ENCODE measurements around the gene KANSL2.
"Not testable (repeated sequence)": the region's sequence is repeated elsewhere in the genome, so short reads cannot be mapped to it uniquely, and the experiment has no call there.

Gene KANSL2

GRCh38 chr12:48627556-48627955 is 54.5 kb downstream of the KANSL2 start:
- H3K4me1 ChIP-seq (ENCODE audit: insufficient read depth, low read length): no peaks in the 10 kb centered on the region

GRCh38 chr12:48622997-48623396 is 59.0 kb downstream of the KANSL2 start:
- H2AFZ ChIP-seq (ENCODE audit: low read depth, low read length); H3K9me3 ChIP-seq (ENCODE audit: low read length); H3K4me1 ChIP-seq (ENCODE audit: insufficient read depth, low read length); H3K36me3 ChIP-seq (ENCODE audit: insufficient read depth, low read length); H3K27me3 ChIP-seq (ENCODE audit: insufficient read depth, low read length); H3K4me3 ChIP-seq (ENCODE audit: low read length): not testable (repeated sequence)

More at GRCh38 chr12:48627556-48627955, 54.5 kb downstream of the KANSL2 start:
- no peak overlapping the region for H3K4me3 ChIP-seq (ENCODE audit: low read length)
- H3K36me3 ChIP-seq (ENCODE audit: insufficient read depth, low read length): no peaks in the 10 kb centered on the region
- no peaks in the 10 kb centered on the region for H3K9me3 ChIP-seq (ENCODE audit: low read length)
- H3K27me3 ChIP-seq (ENCODE audit: insufficient read depth, low read length): no peaks in the 10 kb centered on the region
- no peak overlapping the region for H2AFZ ChIP-seq (ENCODE audit: low read depth, low read length)

- Histone ChIP-seq H2AFZ (ENCODE audit: low read depth, low read length) (peak overlapping the region; percentile 20), H3K36me3 (ENCODE audit: insufficient read depth, low read length) (no peaks in the 10 kb centered on the region), H3K27me3 (ENCODE audit: insufficient read depth, low read length) (no peaks in the 10 kb centered on the region), H3K9me3 (ENCODE audit: low read length) (peaks cover 2% of the 10 kb centered on the region), H3K4me3 (ENCODE audit: low read length) (no peak overlapping the region), H3K4me1 (ENCODE audit: insufficient read depth, low read length) (no peaks in the 10 kb centered on the region)
Measured at GRCh38 chr12:48618541-48618940, 63.5 kb downstream of the KANSL2 start.

GRCh38 chr12:48615681-48616080 is 66.4 kb downstream of the KANSL2 start:
- Histone ChIP-seq H3K4me3 (ENCODE audit: low read length) (no peak overlapping the region), H2AFZ (ENCODE audit: low read depth, low read length) (no peak overlapping the region), H3K4me1 (ENCODE audit: insufficient read depth, low read length) (no peaks in the 10 kb centered on the region), H3K27me3 (ENCODE audit: insufficient read depth, low read length) (no peaks in the 10 kb centered on the region), H3K9me3 (ENCODE audit: low read length) (peaks cover 7% of the 10 kb centered on the region), H3K36me3 (ENCODE audit: insufficient read depth, low read length) (no peaks in the 10 kb centered on the region)

- Histone ChIP-seq H3K9me3 (ENCODE audit: low read length) (peaks cover 11% of the 10 kb centered on the region), H2AFZ (ENCODE audit: low read depth, low read length) (no peak overlapping the region), H3K36me3 (ENCODE audit: insufficient read depth, low read length) (no peaks in the 10 kb centered on the region), H3K4me1 (ENCODE audit: insufficient read depth, low read length) (no peaks in the 10 kb centered on the region), H3K4me3 (ENCODE audit: low read length) (no peak overlapping the region), H3K27me3 (ENCODE audit: insufficient read depth, low read length) (no peaks in the 10 kb centered on the region)
Measured at GRCh38 chr12:48613321-48613720, 68.7 kb downstream of the KANSL2 start.

Measured in neuron (in vitro differentiated cells).